ENCODE measurements around the gene HGF. TPM values are rescaled to one million over a fixed set of nuclear protein-coding genes. Genes with fewer than 3 reads are reported as not detected.

The HGF gene
- polyA plus RNA-seq, 1 experiment: 1.1 TPM

DNA sequence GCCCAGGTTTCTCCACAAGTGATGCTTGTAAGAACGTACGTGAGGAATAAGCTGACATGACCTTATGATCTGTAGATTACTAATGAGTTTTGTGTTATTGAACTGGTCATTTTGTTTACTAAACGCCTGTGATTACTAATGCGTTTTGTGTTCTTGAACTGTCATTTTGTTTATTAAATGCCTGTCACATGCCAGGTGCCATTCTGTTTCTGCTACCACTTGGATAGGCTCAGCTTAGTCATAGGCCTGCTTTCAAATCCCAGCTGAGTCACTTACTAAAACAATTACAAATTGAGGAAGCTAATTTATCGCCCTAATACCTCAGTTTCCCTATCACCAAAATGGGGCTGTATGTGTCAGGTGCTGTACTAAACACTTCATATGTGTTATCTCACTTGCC, 4.7 kb upstream of the HGF start:
- H3K27me3 ChIP-seq (ENCODE audit: control insufficient read depth, insufficient read depth, low read length): no peaks in the 10 kb centered on the region
- TF ChIP-seq CTCF (IDR thresholded peaks at IDR 0.05; ENCODE audit: insufficient read depth, low read depth, low read length): no peak
- no peak for DNase-seq (ENCODE audit: low read depth)
- H3K36me3 ChIP-seq (ENCODE audit: control insufficient read depth, insufficient read depth, low read length): no peaks in the 10 kb centered on the region
- POLR2A ChIA-PET: no interaction called here
- CTCF ChIA-PET: no interaction called here
- no peak overlapping the region for H3K4me3 ChIP-seq (ENCODE audit: low read depth, low read length)

GRCh38 chr7:81770728-81771223, 929 bp upstream of the HGF start:
- ChIA-PET CTCF (interaction anchor here (0.7 to 1.9 kb wide), 5 partner anchors 10 to 288 kb away, joined by 3 to 8 read pairs (median 4); no protein-coding TSS in a partner anchor), POLR2A (no interaction called here)
- no peak for TF ChIP-seq CTCF (IDR thresholded peaks at IDR 0.05; ENCODE audit: insufficient read depth, low read depth, low read length)
- Histone ChIP-seq H3K36me3 (ENCODE audit: control insufficient read depth, insufficient read depth, low read length) (no peaks in the 10 kb centered on the region), H3K4me3 (ENCODE audit: low read depth, low read length) (no peak overlapping the region), H3K27me3 (ENCODE audit: control insufficient read depth, insufficient read depth, low read length) (no peaks in the 10 kb centered on the region)
- no peak for DNase-seq (ENCODE audit: low read depth)

DNA sequence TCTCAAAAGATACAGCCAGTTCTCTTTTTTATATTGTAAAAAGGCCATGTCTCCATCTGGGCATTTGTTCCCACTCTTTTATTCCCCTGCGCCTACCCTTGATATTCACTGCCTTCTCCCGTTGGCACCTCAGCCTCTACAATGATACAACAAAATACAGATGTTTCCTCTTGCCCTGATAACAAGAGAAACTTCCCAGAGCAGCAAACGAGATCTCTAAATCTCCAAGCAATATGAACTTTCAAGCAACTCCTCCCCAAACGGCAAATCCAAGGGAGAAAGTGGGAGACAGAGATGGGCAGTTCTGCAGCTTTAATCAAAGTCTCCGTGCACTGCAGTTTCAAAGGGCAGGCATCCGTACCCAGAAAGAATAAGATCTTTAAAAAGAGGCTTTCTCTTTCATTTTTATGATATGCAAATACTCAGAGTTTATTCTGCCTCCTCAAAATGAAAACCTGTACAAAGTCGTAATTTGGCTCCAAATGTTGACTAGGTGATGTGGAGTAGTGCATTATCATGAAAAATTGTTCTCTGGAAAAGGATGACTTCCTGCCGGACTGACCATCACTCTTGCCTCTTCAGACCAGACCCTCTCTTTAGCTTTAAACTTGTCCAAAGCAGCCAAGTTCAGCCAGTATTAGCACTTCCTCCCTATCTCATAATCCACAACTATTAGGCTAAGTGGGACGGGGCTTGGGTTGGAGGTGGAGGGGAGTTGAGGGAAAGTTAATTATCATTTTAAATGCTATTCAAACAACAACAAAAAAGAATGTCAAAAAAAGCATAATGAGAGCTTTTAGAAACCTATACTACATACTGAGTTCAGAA, 682 bp downstream of the HGF start:
- Histone ChIP-seq H3K4me3 (ENCODE audit: low read depth, low read length) (peak overlapping the region; percentile 24), H3K36me3 (ENCODE audit: control insufficient read depth, insufficient read depth, low read length) (no peaks in the 10 kb centered on the region), H3K27me3 (ENCODE audit: control insufficient read depth, insufficient read depth, low read length) (no peaks in the 10 kb centered on the region)
- POLR2A ChIA-PET: no interaction called here
- no peak for TF ChIP-seq CTCF (IDR thresholded peaks at IDR 0.05; ENCODE audit: insufficient read depth, low read depth, low read length)
- DNase-seq (ENCODE audit: low read depth): no peak
- CTCF ChIA-PET: interaction anchor here (1.2 to 1.9 kb wide), 5 partner anchors 9 to 286 kb away, joined by 3 to 8 read pairs (median 4); no protein-coding TSS in a partner anchor

GRCh38 chr7:81767926-81768325, 1.9 kb downstream of the HGF start:
- DNase-seq (ENCODE audit: low read depth): no peak
- POLR2A ChIA-PET: no interaction called here
- CTCF ChIA-PET: no interaction called here
- no peaks in the 10 kb centered on the region for H3K27me3 ChIP-seq (ENCODE audit: control insufficient read depth, insufficient read depth, low read length)
- H3K36me3 ChIP-seq (ENCODE audit: control insufficient read depth, insufficient read depth, low read length): no peaks in the 10 kb centered on the region
- H3K4me3 ChIP-seq (ENCODE audit: low read depth, low read length): no peak overlapping the region
- TF ChIP-seq CTCF (IDR thresholded peaks at IDR 0.05; ENCODE audit: insufficient read depth, low read depth, low read length): no peak

DNA sequence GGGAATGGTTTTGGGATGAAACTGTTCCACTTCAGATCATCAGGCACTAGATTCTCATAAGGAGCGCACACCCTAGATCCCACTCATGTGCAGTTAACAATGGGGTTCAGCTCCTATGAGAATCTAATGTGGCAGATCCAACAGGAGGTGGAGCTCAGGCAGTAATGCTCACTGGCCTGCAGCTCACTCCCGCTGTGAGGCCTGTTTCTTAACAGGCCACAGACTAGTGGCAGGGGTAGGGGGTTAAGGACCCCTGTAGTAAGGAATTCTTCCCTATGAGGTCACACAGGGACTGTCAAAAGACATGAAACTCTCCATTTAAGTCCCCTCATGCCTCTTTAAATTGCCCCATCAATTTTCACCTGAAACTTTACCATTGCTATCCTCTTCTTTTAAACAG, 8.0 kb downstream of the HGF start:
- ChIA-PET POLR2A (no interaction called here), CTCF (no interaction called here)
- no peak for TF ChIP-seq CTCF (IDR thresholded peaks at IDR 0.05; ENCODE audit: insufficient read depth, low read depth, low read length)
- Histone ChIP-seq H3K27me3 (ENCODE audit: control insufficient read depth, insufficient read depth, low read length) (no peaks in the 10 kb centered on the region), H3K4me3 (ENCODE audit: low read depth, low read length) (no peak overlapping the region), H3K36me3 (ENCODE audit: control insufficient read depth, insufficient read depth, low read length) (no peaks in the 10 kb centered on the region)
- no peak for DNase-seq (ENCODE audit: low read depth)
